Measurements from ENCODE around the gene MED27. TPM values are rescaled to one million over a fixed set of nuclear protein-coding genes. Genes with fewer than 3 reads are reported as not detected.

MED27 gene
- total and polyA plus RNA-seq, 7 experiments from 2014 or later, result 11.5 to 44.2 (median 25.7) TPM

DNA sequence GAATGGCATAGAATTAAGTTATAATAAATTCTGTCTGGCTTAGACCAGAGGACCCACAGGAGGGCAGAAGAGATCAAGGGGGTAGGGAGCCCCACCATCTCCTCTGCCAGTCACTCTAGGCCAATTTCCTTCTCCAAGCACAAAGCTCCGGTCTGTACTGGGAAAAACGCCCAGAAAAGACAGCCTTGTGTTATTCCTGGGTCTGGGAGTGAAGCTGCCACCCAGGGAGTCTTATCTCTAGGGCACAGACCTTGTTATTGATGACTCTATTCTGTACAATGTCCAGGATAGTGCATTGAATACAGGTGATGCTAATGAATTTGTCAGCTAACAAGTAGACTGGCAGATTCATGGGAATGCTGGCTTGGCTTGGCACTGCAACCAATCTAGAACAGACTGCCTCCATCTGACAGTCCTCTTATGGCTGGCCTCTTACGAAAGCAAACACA, 60.7 kb downstream of the MED27 start:
- Mint-ChIP-seq H3K4me3 (no peak overlapping the region), H3K4me1 (peaks cover 0 to 39% (median 28%) of the 10 kb centered on the region in 7 donors), H3K27ac (no peak overlapping the region), H3K36me3 (peaks cover 0 to 21% (median 0%) of the 10 kb centered on the region in 5 donors), H3K27me3 (no peaks in the 10 kb centered on the region), H3K9me3 (no peaks in the 10 kb centered on the region)
- POLR2A ChIA-PET, result no interaction called here
- no peak overlapping the region for H3K4me3 ChIP-seq (ENCODE audit: low read length)
- no peaks in the 10 kb centered on the region for H3K9me3 ChIP-seq (ENCODE audit: control insufficient read depth in 2 of 3, low read length in 3 of 3)
- H3K4me1 ChIP-seq (ENCODE audit: control insufficient read depth in 2 of 2, insufficient read depth in 2 of 2, low read length in 2 of 2), result no peaks in the 10 kb centered on the region
- ATAC-seq (no peak), DNase-seq (no peak)
- no peaks in the 10 kb centered on the region for H3K27me3 ChIP-seq (ENCODE audit: control insufficient read depth in 2 of 2, insufficient read depth in 2 of 2, low read length in 2 of 2)
- intact Hi-C loops (cut with micrococcal nuclease), result no loop called here
- H3K27ac ChIP-seq (ENCODE audit: low read depth, low read length), result no peak overlapping the region
- no peaks in the 10 kb centered on the region for H3K36me3 ChIP-seq (ENCODE audit: control insufficient read depth in 2 of 3, insufficient read depth in 3 of 3, low read length in 3 of 3)
- CTCF ChIA-PET, result no interaction called here

DNA sequence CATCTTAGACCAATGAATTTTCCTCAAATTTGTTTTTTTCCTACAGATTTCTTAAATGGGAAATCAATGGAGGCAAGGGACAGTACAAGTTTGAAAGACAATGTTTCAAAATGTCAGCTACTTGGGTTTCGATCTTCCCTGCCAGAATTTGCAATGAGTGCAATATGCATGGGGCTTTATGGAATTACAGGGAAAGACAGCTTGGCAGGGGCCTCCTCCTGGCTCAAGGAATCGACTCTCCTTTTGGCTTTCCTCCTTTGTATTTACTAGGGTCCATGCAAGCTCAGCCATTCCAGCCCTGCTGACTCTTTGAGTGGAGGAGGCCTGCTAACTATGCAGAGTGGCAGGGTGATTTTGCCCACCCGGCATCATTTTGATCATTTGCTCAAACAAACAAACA, 63.2 kb downstream of the MED27 start:
- Mint-ChIP-seq H3K36me3 (peaks cover 12 to 35% (median 16%) of the 10 kb centered on the region in 5 donors), H3K9me3 (peaks cover 0 to 2% (median 0%) of the 10 kb centered on the region in 11 donors), H3K27ac (no peak overlapping the region), H3K4me1 (peaks cover 4 to 31% (median 18%) of the 10 kb centered on the region in 7 donors), H3K27me3 (no peaks in the 10 kb centered on the region), H3K4me3 (no peak overlapping the region)
- ATAC-seq (no peak), DNase-seq (no peak)
- peaks cover 0 to 7% (median 0%) of the 10 kb centered on the region in 3 experiments for H3K36me3 ChIP-seq (ENCODE audit: control insufficient read depth in 2 of 3, insufficient read depth in 3 of 3, low read length in 3 of 3)
- H3K9me3 ChIP-seq (ENCODE audit: control insufficient read depth in 2 of 3, low read length in 3 of 3), result no peaks in the 10 kb centered on the region
- no peak overlapping the region for H3K4me3 ChIP-seq (ENCODE audit: low read length)
- no peaks in the 10 kb centered on the region for H3K4me1 ChIP-seq (ENCODE audit: control insufficient read depth in 2 of 2, insufficient read depth in 2 of 2, low read length in 2 of 2)
- ChIA-PET CTCF (no interaction called here), POLR2A (no interaction called here)
- intact Hi-C loops (cut with micrococcal nuclease), result no loop called here
- H3K27me3 ChIP-seq (ENCODE audit: control insufficient read depth in 2 of 2, insufficient read depth in 2 of 2, low read length in 2 of 2), result no peaks in the 10 kb centered on the region
- no peak overlapping the region for H3K27ac ChIP-seq (ENCODE audit: low read depth, low read length)

DNA sequence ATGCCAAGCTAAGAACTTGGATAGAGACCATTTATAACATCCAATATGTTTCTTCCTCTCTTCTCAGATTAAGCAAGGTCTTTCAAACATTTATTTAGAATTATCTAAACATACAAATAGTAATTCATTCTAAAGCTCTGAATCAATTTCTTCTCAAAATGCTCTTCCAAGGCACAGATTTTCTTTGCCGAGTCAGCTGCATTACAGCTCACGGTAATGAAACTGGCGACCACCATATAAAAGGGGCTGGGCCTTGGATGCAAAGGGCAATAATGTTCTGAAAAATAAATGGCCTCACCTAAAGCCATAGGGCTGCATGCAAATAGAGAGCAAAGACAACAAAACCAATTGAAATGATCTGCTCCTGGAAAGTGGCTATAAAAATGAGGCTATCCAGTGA, 63.8 kb downstream of the MED27 start:
- CTCF ChIA-PET, result no interaction called here
- intact Hi-C loops (cut with micrococcal nuclease), result no loop called here
- H3K36me3 ChIP-seq (ENCODE audit: control insufficient read depth in 2 of 3, insufficient read depth in 3 of 3, low read length in 3 of 3), result peaks cover 0 to 7% (median 0%) of the 10 kb centered on the region in 3 experiments
- no peak overlapping the region for H3K27ac Mint-ChIP-seq
- H3K27me3 ChIP-seq (ENCODE audit: control insufficient read depth in 2 of 2, insufficient read depth in 2 of 2, low read length in 2 of 2), result no peaks in the 10 kb centered on the region
- no peak overlapping the region for H3K27ac ChIP-seq (ENCODE audit: low read depth, low read length)
- POLR2A ChIA-PET, result interaction anchor here (0.6 kb wide), 1 partner anchor 878 kb away, joined by 3 read pairs; no protein-coding TSS in a partner anchor
- H3K9me3 ChIP-seq (ENCODE audit: control insufficient read depth in 2 of 3, low read length in 3 of 3), result no peaks in the 10 kb centered on the region
- no peak overlapping the region for H3K4me3 Mint-ChIP-seq
- peaks cover 12 to 38% (median 18%) of the 10 kb centered on the region in 5 donors for H3K36me3 Mint-ChIP-seq
- DNase-seq (no peak), ATAC-seq (no peak)
- H3K4me3 ChIP-seq (ENCODE audit: low read length), result no peak overlapping the region
- no peaks in the 10 kb centered on the region for H3K4me1 ChIP-seq (ENCODE audit: control insufficient read depth in 2 of 2, insufficient read depth in 2 of 2, low read length in 2 of 2)
- no peaks in the 10 kb centered on the region for H3K27me3 Mint-ChIP-seq
- peaks cover 4 to 26% (median 13%) of the 10 kb centered on the region in 7 donors for H3K4me1 Mint-ChIP-seq
- peaks cover 0 to 2% (median 0%) of the 10 kb centered on the region in 11 donors for H3K9me3 Mint-ChIP-seq

DNA sequence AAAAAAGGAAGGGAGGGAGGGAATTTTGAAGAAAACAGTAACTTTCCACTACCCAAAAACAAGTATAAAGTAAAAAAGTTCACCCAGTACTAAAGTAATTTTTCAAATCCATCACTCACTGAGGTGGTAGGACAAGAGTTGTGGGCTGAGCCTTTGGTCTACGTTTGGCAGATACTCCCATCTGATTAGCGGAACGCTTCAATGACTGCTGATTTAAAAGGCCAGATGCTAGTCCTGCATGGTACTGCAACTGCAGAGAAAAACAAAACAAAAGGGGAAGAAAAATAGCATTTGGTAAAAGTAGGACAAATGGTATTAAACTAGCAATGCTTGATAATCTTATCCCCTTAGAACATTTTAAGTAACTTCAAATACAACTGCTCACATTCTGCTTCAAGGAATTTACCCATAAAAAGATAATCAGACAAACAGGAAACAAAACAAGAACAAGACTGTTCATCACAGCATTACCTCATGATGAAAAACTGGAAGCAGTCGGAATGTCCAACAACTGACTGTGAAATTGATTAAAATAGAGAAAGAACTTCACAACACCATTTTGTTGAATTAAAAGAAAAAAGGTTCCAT, 65.4 kb downstream of the MED27 start:
- no peaks in the 10 kb centered on the region for H3K4me1 ChIP-seq (ENCODE audit: control insufficient read depth in 2 of 2, insufficient read depth in 2 of 2, low read length in 2 of 2)
- Mint-ChIP-seq H3K36me3 (peaks cover 12 to 49% (median 18%) of the 10 kb centered on the region in 5 donors), H3K4me1 (peaks cover 4 to 19% (median 11%) of the 10 kb centered on the region in 7 donors), H3K4me3 (no peak overlapping the region), H3K27me3 (no peaks in the 10 kb centered on the region), H3K27ac (no peak overlapping the region), H3K9me3 (peaks cover 0 to 2% (median 0%) of the 10 kb centered on the region in 11 donors)
- ATAC-seq (no peak), DNase-seq (no peak)
- ChIA-PET POLR2A (interaction anchor here (0.7 kb wide), 1 partner anchor 54 kb away, joined by 3 read pairs; no protein-coding TSS in a partner anchor), CTCF (no interaction called here)
- H3K36me3 ChIP-seq (ENCODE audit: control insufficient read depth in 2 of 3, insufficient read depth in 3 of 3, low read length in 3 of 3), result peaks cover 0 to 7% (median 0%) of the 10 kb centered on the region in 3 experiments
- no peaks in the 10 kb centered on the region for H3K27me3 ChIP-seq (ENCODE audit: control insufficient read depth in 2 of 2, insufficient read depth in 2 of 2, low read length in 2 of 2)
- no peak overlapping the region for H3K27ac ChIP-seq (ENCODE audit: low read depth, low read length)
- H3K4me3 ChIP-seq (ENCODE audit: low read length), result no peak overlapping the region
- intact Hi-C loops (cut with micrococcal nuclease), result no loop called here
- no peaks in the 10 kb centered on the region for H3K9me3 ChIP-seq (ENCODE audit: control insufficient read depth in 2 of 3, low read length in 3 of 3)

DNA sequence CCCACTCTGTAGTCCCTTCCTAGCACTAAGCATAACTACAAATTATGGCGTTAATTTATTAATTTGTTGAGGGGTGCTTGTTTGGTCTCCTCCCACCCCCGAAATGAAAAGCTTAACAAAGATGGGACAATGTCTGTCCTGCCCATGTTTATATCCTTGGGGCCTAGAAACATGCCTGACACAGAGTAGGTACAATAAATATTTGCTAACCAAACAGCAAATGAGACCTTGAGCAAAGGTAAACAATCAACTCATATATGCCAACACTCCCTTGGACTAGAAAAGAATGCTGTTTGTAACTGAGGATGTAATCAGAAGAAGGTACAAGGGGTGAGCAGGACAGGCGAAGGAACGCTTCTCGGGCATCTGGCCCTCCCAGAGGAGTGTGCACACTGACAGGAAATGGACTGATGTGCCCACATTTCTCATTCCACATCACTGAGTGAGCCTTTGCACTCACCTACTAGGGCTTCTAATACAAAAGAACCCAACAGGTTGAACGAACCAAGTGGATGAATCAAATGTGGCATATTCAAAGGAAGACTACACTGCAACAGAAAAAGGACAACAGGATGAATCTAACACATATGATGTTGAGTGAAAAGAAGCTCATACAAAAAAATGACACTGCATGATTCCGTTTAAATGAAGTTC, 66.8 kb downstream of the MED27 start:
- Histone ChIP-seq H3K36me3 (ENCODE audit: control insufficient read depth in 2 of 3, insufficient read depth in 3 of 3, low read length in 3 of 3) (peaks cover 0 to 7% (median 0%) of the 10 kb centered on the region in 3 experiments), H3K4me1 (ENCODE audit: control insufficient read depth in 2 of 2, insufficient read depth in 2 of 2, low read length in 2 of 2) (peaks cover 0 to 2% of the 10 kb centered on the region in 2 donors), H3K27ac (ENCODE audit: low read depth, low read length) (no peak overlapping the region), H3K9me3 (ENCODE audit: control insufficient read depth in 2 of 3, low read length in 3 of 3) (no peaks in the 10 kb centered on the region), H3K4me3 (ENCODE audit: low read length) (no peak overlapping the region), H3K27me3 (ENCODE audit: control insufficient read depth in 2 of 2, insufficient read depth in 2 of 2, low read length in 2 of 2) (no peaks in the 10 kb centered on the region)
- DNase-seq (no peak), ATAC-seq (no peak)
- ChIA-PET CTCF (no interaction called here), POLR2A (no interaction called here)
- Mint-ChIP-seq H3K36me3 (peaks cover 12 to 55% (median 18%) of the 10 kb centered on the region in 5 donors), H3K27ac (no peak overlapping the region), H3K9me3 (peaks cover 0 to 2% (median 0%) of the 10 kb centered on the region in 11 donors), H3K4me1 (peaks cover 5 to 25% (median 6%) of the 10 kb centered on the region in 7 donors), H3K27me3 (no peaks in the 10 kb centered on the region), H3K4me3 (no peak overlapping the region)
- intact Hi-C loops (cut with micrococcal nuclease), result no loop called here

DNA sequence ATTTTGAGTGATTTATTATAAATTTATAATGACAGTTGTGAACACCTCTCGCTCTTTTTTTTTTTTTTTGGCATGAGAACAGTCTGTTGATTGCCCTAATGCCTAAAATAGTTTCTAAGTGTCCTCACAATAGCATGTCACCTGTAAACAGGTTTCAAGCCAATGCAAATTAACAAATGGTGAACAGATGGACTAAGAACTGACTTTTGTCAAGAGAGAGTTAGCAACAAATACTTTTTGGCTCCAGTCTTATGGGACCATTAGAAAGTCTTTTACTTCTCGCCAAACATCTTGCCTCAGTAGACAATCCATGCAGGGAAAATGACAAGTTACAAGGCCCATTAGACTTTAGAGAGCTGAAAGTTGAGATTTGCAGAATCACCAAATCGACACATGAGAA, 67.8 kb downstream of the MED27 start:
- peaks cover 9 to 24% (median 13%) of the 10 kb centered on the region in 7 donors for H3K4me1 Mint-ChIP-seq
- CTCF ChIA-PET, result no interaction called here

More for the DNA sequence above, 67.8 kb downstream of the MED27 start:
- no peaks in the 10 kb centered on the region for H3K27me3 ChIP-seq (ENCODE audit: control insufficient read depth in 2 of 2, insufficient read depth in 2 of 2, low read length in 2 of 2)
- no peak overlapping the region for H3K27ac ChIP-seq (ENCODE audit: low read depth, low read length)
- intact Hi-C loops (cut with micrococcal nuclease), result no loop called here
- H3K4me3 ChIP-seq (ENCODE audit: low read length), result no peak overlapping the region
- no peak overlapping the region for H3K4me3 Mint-ChIP-seq
- POLR2A ChIA-PET, result no interaction called here
- H3K4me1 ChIP-seq (ENCODE audit: control insufficient read depth in 2 of 2, insufficient read depth in 2 of 2, low read length in 2 of 2), result peaks cover 0 to 9% of the 10 kb centered on the region in 2 donors
- H3K36me3 Mint-ChIP-seq, result peaks cover 12 to 55% (median 22%) of the 10 kb centered on the region in 5 donors
- no peaks in the 10 kb centered on the region for H3K9me3 ChIP-seq (ENCODE audit: control insufficient read depth in 2 of 3, low read length in 3 of 3)
- no peak overlapping the region for H3K27ac Mint-ChIP-seq
- peaks cover 0 to 2% (median 0%) of the 10 kb centered on the region in 11 donors for H3K9me3 Mint-ChIP-seq
- no peak for DNase-seq
- peaks cover 0 to 7% (median 0%) of the 10 kb centered on the region in 3 experiments for H3K36me3 ChIP-seq (ENCODE audit: control insufficient read depth in 2 of 3, insufficient read depth in 3 of 3, low read length in 3 of 3)
- no peaks in the 10 kb centered on the region for H3K27me3 Mint-ChIP-seq
- ATAC-seq, result no peak

All from naive thymus-derived CD4-positive, alpha-beta T cell (primary cell).